ENCODE data around the gene SDK1.
"Not testable (repeated sequence)": the region's sequence is repeated elsewhere in the genome, so short reads cannot be mapped to it uniquely, and the experiment has no call there.

Gene SDK1

GRCh38 chr7:3561932-3562331 is 260.9 kb downstream of the SDK1 start:
- H3K4me3 ChIP-seq (ENCODE audit: low read length in 2 of 2), result no peak overlapping the region
- H3K9me3 ChIP-seq (ENCODE audit: control insufficient read depth in 2 of 2, low read length in 2 of 2), result no peaks in the 10 kb centered on the region
- H3K9ac ChIP-seq (ENCODE audit: low read length in 2 of 2), result no peak overlapping the region
- H3K4me1 ChIP-seq (ENCODE audit: control insufficient read depth, insufficient read depth, low read length), result no peaks in the 10 kb centered on the region
- H3K27ac ChIP-seq (ENCODE audit: low read length), result no peak overlapping the region
- H3K36me3 ChIP-seq (ENCODE audit: control insufficient read depth in 2 of 2, insufficient read depth in 2 of 2, low read length in 2 of 2), result no peaks in the 10 kb centered on the region
- no peaks in the 10 kb centered on the region for H3K27me3 ChIP-seq (ENCODE audit: control insufficient read depth in 1 of 2, insufficient read depth in 2 of 2, low read length in 2 of 2)

DNA sequence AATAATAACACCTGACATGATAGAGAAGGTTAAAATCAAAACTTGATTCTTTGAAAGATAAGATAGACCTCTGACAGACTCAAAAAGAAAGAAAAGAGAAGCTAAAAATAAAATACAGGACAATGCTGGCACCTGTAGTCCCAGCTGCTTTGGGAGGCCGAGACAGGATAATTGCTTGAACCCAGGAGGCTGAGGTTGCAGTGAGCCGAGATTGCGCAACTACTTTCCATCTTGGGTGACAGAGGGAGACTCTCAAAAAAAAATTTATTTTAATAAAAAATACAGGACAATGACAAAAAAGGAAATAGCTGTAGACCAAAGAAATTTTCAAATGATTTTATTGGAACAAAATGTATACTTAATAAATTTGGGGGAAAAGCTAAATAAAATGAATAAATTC is 263.2 kb downstream of the SDK1 start:
- Histone ChIP-seq H3K27me3 (ENCODE audit: control insufficient read depth in 1 of 2, insufficient read depth in 2 of 2, low read length in 2 of 2) (no peaks in the 10 kb centered on the region), H3K4me3 (ENCODE audit: low read length in 2 of 2) (no peak overlapping the region), H3K9ac (ENCODE audit: low read length in 2 of 2) (no peak overlapping the region), H3K27ac (ENCODE audit: low read length) (no peak overlapping the region), H3K36me3 (ENCODE audit: control insufficient read depth in 2 of 2, insufficient read depth in 2 of 2, low read length in 2 of 2) (no peaks in the 10 kb centered on the region), H3K4me1 (ENCODE audit: control insufficient read depth, insufficient read depth, low read length) (no peaks in the 10 kb centered on the region), H3K9me3 (ENCODE audit: control insufficient read depth in 2 of 2, low read length in 2 of 2) (no peaks in the 10 kb centered on the region)

DNA sequence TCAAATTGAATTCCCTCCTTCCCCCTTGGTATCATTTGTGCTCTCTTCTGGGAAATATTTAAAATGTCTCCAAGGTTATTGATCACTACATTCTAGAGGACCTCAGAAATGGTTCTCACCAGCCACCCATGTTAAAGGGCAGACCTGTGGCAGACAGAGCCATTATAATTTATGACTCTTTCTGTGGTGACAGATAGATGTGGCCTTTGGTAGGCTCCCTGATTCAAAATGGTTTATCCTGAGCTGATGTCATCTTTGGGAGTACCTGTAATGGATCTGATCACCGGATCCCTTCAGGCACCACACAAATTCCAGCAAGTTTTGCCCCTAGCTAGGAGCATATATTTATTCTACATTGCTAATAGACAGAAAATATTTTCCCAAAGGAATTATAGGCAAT is 267.5 kb downstream of the SDK1 start:
- Histone ChIP-seq H3K27ac (ENCODE audit: low read length) (no peak overlapping the region), H3K9me3 (ENCODE audit: control insufficient read depth in 2 of 2, low read length in 2 of 2) (peaks cover 0 to 5% of the 10 kb centered on the region in 2 donors), H3K9ac (ENCODE audit: low read length in 2 of 2) (no peak overlapping the region), H3K4me1 (ENCODE audit: control insufficient read depth, insufficient read depth, low read length) (no peaks in the 10 kb centered on the region), H3K27me3 (ENCODE audit: control insufficient read depth in 1 of 2, insufficient read depth in 2 of 2, low read length in 2 of 2) (no peaks in the 10 kb centered on the region), H3K4me3 (ENCODE audit: low read length in 2 of 2) (no peak overlapping the region), H3K36me3 (ENCODE audit: control insufficient read depth in 2 of 2, insufficient read depth in 2 of 2, low read length in 2 of 2) (no peaks in the 10 kb centered on the region)

DNA sequence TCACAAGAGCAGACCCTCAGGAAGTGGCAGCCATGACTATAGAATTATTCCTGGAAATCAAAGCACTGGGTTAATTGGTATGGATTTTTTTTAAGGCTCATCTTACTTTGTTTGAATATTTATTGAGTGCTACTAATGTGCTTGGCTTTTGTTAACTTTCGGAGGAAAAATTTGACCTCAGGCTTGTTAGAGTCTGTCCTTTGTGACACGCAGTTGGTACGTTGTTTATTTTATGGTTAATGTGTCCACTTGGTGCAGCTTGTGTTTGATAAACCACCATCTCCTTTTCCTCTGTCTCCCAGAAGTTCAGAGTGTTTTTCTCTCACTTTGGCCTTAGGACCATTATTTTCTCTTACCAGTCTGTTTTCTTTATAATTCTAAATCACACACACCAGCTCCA is 268.6 kb downstream of the SDK1 start:
- no peaks in the 10 kb centered on the region for H3K4me1 ChIP-seq (ENCODE audit: control insufficient read depth, insufficient read depth, low read length)
- no peaks in the 10 kb centered on the region for H3K27me3 ChIP-seq (ENCODE audit: control insufficient read depth in 1 of 2, insufficient read depth in 2 of 2, low read length in 2 of 2)
- no peak overlapping the region for H3K9ac ChIP-seq (ENCODE audit: low read length in 2 of 2)
- no peaks in the 10 kb centered on the region for H3K36me3 ChIP-seq (ENCODE audit: control insufficient read depth in 2 of 2, insufficient read depth in 2 of 2, low read length in 2 of 2)
- H3K4me3 ChIP-seq (ENCODE audit: low read length in 2 of 2), result no peak overlapping the region
- peaks cover 0 to 5% of the 10 kb centered on the region in 2 donors for H3K9me3 ChIP-seq (ENCODE audit: control insufficient read depth in 2 of 2, low read length in 2 of 2)
- H3K27ac ChIP-seq (ENCODE audit: low read length), result no peak overlapping the region

- peaks cover 0 to 5% of the 10 kb centered on the region in 2 donors for H3K9me3 ChIP-seq (ENCODE audit: control insufficient read depth in 2 of 2, low read length in 2 of 2)
- no peaks in the 10 kb centered on the region for H3K27me3 ChIP-seq (ENCODE audit: control insufficient read depth in 1 of 2, insufficient read depth in 2 of 2, low read length in 2 of 2)
- no peaks in the 10 kb centered on the region for H3K4me1 ChIP-seq (ENCODE audit: control insufficient read depth, insufficient read depth, low read length)
- H3K4me3 ChIP-seq (ENCODE audit: low read length in 2 of 2), result no peak overlapping the region
- no peak overlapping the region for H3K9ac ChIP-seq (ENCODE audit: low read length in 2 of 2)
- no peak overlapping the region for H3K27ac ChIP-seq (ENCODE audit: low read length)
- no peaks in the 10 kb centered on the region for H3K36me3 ChIP-seq (ENCODE audit: control insufficient read depth in 2 of 2, insufficient read depth in 2 of 2, low read length in 2 of 2)
Measured at GRCh38 chr7:3573151-3573550, 272.1 kb downstream of the SDK1 start.

- Histone ChIP-seq H3K4me1 (ENCODE audit: control insufficient read depth, insufficient read depth, low read length) (no peaks in the 10 kb centered on the region), H3K36me3 (ENCODE audit: control insufficient read depth in 2 of 2, insufficient read depth in 2 of 2, low read length in 2 of 2) (no peaks in the 10 kb centered on the region), H3K4me3 (ENCODE audit: low read length in 2 of 2) (no peak overlapping the region), H3K9me3 (ENCODE audit: control insufficient read depth in 2 of 2, low read length in 2 of 2) (peaks cover 0 to 5% of the 10 kb centered on the region in 2 donors), H3K27me3 (ENCODE audit: control insufficient read depth in 1 of 2, insufficient read depth in 2 of 2, low read length in 2 of 2) (no peaks in the 10 kb centered on the region), H3K27ac (ENCODE audit: low read length) (no peak overlapping the region), H3K9ac (ENCODE audit: low read length in 2 of 2) (no peak overlapping the region)
Measured at GRCh38 chr7:3574386-3574785, 273.3 kb downstream of the SDK1 start.

DNA sequence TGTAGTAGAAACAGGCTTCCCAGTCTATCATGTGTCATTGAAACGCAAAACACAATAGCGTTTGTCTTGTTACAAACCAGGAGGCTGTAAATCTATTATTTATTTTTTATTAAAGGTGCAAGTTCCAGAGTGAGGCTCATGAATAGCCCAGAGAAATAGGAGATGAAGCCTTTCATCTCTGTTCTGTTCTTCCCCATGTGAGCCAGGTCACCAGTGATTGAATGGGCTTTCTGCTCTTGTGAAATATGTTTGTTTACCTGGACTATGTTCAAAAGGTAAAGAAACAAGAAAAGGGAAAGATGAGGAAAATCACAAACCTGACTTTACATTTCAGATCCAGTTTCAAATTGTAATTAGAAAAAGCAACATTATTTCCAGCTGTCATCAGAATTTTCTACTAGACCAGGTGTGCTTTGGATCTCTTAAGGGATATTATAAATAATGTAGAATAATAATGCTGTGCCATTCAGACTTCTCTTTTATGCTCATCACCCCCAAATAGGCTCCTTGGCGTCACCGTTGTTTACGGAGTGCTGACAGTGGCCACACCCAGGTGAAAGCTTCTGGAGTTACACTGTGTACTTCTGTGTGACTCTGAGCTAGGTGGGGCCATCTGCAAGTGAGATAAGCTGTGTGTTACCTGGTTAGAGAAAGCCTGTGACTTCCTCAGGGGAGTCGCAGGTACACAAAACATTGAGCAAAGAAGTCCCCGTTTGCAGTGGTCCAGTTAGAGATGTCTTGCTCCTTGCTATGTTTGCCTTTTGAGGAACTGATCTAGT is 274.9 kb downstream of the SDK1 start:
- no peaks in the 10 kb centered on the region for H3K36me3 ChIP-seq (ENCODE audit: control insufficient read depth in 2 of 2, insufficient read depth in 2 of 2, low read length in 2 of 2)
- no peaks in the 10 kb centered on the region for H3K27me3 ChIP-seq (ENCODE audit: control insufficient read depth in 1 of 2, insufficient read depth in 2 of 2, low read length in 2 of 2)
- no peak overlapping the region for H3K27ac ChIP-seq (ENCODE audit: low read length)
- H3K4me1 ChIP-seq (ENCODE audit: control insufficient read depth, insufficient read depth, low read length), result no peaks in the 10 kb centered on the region
- H3K4me3 ChIP-seq (ENCODE audit: low read length in 2 of 2), result no peak overlapping the region
- no peaks in the 10 kb centered on the region for H3K9me3 ChIP-seq (ENCODE audit: control insufficient read depth in 2 of 2, low read length in 2 of 2)
- no peak overlapping the region for H3K9ac ChIP-seq (ENCODE audit: low read length in 2 of 2)

GRCh38 chr7:3578399-3578798 is 277.3 kb downstream of the SDK1 start:
- no peaks in the 10 kb centered on the region for H3K27me3 ChIP-seq (ENCODE audit: control insufficient read depth in 1 of 2, insufficient read depth in 2 of 2, low read length in 2 of 2)
- H3K9ac ChIP-seq (ENCODE audit: low read length in 2 of 2), result no peak overlapping the region
- no peak overlapping the region for H3K4me3 ChIP-seq (ENCODE audit: low read length in 2 of 2)
- no peak overlapping the region for H3K27ac ChIP-seq (ENCODE audit: low read length)
- no peaks in the 10 kb centered on the region for H3K9me3 ChIP-seq (ENCODE audit: control insufficient read depth in 2 of 2, low read length in 2 of 2)
- no peaks in the 10 kb centered on the region for H3K4me1 ChIP-seq (ENCODE audit: control insufficient read depth, insufficient read depth, low read length)
- H3K36me3 ChIP-seq (ENCODE audit: control insufficient read depth in 2 of 2, insufficient read depth in 2 of 2, low read length in 2 of 2), result no peaks in the 10 kb centered on the region

GRCh38 chr7:3579638-3580219 is 278.7 kb downstream of the SDK1 start:
- no peaks in the 10 kb centered on the region for H3K4me1 ChIP-seq (ENCODE audit: control insufficient read depth, insufficient read depth, low read length)
- H3K27me3 ChIP-seq (ENCODE audit: control insufficient read depth in 1 of 2, insufficient read depth in 2 of 2, low read length in 2 of 2), result no peaks in the 10 kb centered on the region
- H3K27ac ChIP-seq (ENCODE audit: low read length), result no peak overlapping the region
- H3K36me3 ChIP-seq (ENCODE audit: control insufficient read depth in 2 of 2, insufficient read depth in 2 of 2, low read length in 2 of 2), result no peaks in the 10 kb centered on the region
- H3K9me3 ChIP-seq (ENCODE audit: control insufficient read depth in 2 of 2, low read length in 2 of 2), result no peaks in the 10 kb centered on the region
- H3K4me3 ChIP-seq (ENCODE audit: low read length in 2 of 2), result no peak overlapping the region
- no peak overlapping the region for H3K9ac ChIP-seq (ENCODE audit: low read length in 2 of 2)

DNA sequence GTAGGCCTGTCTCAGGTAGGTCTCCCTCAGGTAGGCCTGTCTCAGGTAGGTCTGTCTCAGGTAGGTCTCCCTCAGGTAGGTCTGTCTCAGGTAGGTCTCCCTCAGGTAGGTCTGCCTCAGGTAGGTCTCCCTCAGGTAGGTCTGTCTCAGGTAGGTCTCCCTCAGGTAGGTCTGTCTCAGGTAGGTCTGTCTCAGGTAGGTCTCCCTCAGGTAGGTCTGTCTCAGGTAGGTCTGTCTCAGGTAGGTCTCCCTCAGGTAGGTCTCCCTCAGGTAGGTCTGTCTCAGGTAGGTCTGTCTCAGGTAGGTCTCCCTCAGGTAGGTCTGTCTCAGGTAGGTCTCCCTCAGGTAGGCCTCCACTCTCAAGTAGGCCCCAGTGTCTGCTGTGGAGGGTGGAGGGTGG is 281.1 kb downstream of the SDK1 start:
- not testable (repeated sequence) for H3K4me3 ChIP-seq (ENCODE audit: low read length in 2 of 2); H3K4me1 ChIP-seq (ENCODE audit: control insufficient read depth, insufficient read depth, low read length); H3K9ac ChIP-seq (ENCODE audit: low read length in 2 of 2); H3K27me3 ChIP-seq (ENCODE audit: control insufficient read depth in 1 of 2, insufficient read depth in 2 of 2, low read length in 2 of 2); H3K36me3 ChIP-seq (ENCODE audit: control insufficient read depth in 2 of 2, insufficient read depth in 2 of 2, low read length in 2 of 2); H3K27ac ChIP-seq (ENCODE audit: low read length); H3K9me3 ChIP-seq (ENCODE audit: control insufficient read depth in 2 of 2, low read length in 2 of 2)

DNA sequence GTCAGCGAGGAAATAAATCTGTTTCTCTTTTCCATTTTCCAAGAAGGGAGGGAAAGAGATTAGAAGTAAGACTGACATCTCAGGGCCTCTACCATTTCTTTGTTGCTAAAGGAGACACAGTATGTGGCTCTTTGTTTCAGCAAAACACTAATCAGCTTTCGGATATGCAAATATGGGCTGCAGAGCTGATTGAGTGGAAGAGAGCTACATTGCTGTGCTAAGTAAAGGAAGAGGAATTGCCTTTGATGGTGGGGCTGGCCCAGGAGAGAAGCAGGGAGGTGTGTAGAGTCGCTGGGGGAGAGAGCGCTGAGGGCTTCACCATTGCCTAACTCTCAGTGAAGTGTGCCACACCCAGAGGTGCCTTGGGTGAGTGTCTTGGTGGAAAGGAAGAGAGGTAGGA is 284.8 kb downstream of the SDK1 start:
- no peaks in the 10 kb centered on the region for H3K27me3 ChIP-seq (ENCODE audit: control insufficient read depth in 1 of 2, insufficient read depth in 2 of 2, low read length in 2 of 2)
- H3K9ac ChIP-seq (ENCODE audit: low read length in 2 of 2), result no peak overlapping the region
- H3K27ac ChIP-seq (ENCODE audit: low read length), result no peak overlapping the region
- H3K36me3 ChIP-seq (ENCODE audit: control insufficient read depth in 2 of 2, insufficient read depth in 2 of 2, low read length in 2 of 2), result no peaks in the 10 kb centered on the region
- no peaks in the 10 kb centered on the region for H3K4me1 ChIP-seq (ENCODE audit: control insufficient read depth, insufficient read depth, low read length)
- no peaks in the 10 kb centered on the region for H3K9me3 ChIP-seq (ENCODE audit: control insufficient read depth in 2 of 2, low read length in 2 of 2)
- no peak overlapping the region for H3K4me3 ChIP-seq (ENCODE audit: low read length in 2 of 2)

Measured in stomach smooth muscle (tissue), 2 donors.